HepG2 (cell line): Measurements from ENCODE around the gene RNGTT. TPM values are rescaled to one million over a fixed set of nuclear protein-coding genes. Genes with fewer than 3 reads are reported as not detected.

Experiments
- ATAC-seq: fragments of 200-7000 bp; cut with Tn5 transposase; 3 replicates; pipeline ENCODE4 v1.9.1; 2020; ENCODE audit warnings: mild to moderate bottlenecking, moderate library complexity
- BruUV-seq: library from RNA; stranded (reverse); fragments of 400-500 nt; replicated peaks from 2 replicates; lab custom pipeline; 2021; lab: Mats Ljungman, UMichigan
- CTCF ChIA-PET: fragments of 300-600 bp; formaldehyde crosslinking; extraction: SDS; loops from one replicate; lab custom pipeline; 2021; ENCODE audit warnings: low total read pairs, inconsistent platforms, low intra/inter-chr PET ratio; lab: Yijun Ruan, JAX
- POLR2A ChIA-PET: fragments of 350-600 bp; sonication (Branson Sonifier 250); formaldehyde crosslinking; loops from one replicate; lab custom pipeline; 2020; ENCODE audit warnings: antibody characterized with exemption, inconsistent platforms; lab: Yijun Ruan, JAX
- DNase-seq: peaks from one replicate; pipeline ENCODE4 v3.0.0-alpha.2; 2015; ENCODE audit warnings: low spot score
- FAIRE-seq: peaks from 3 replicates; lab custom pipeline; 2011; peaks lifted over from hg19 to GRCh38; lab: Jason Lieb, UNC
- H2AFZ ChIP-seq: one replicate; pipeline ENCODE4 v1.6.1; 2011; ENCODE audit warnings: low read length, inconsistent platforms
- H3K27ac ChIP-seq: fragments of 300-600 bp; 3 replicates; pipeline ENCODE4 v1.8.0; 2011; ENCODE audit warnings: mixed run types, mild to moderate bottlenecking, mixed read lengths, low read length, inconsistent platforms; ENCODE audit not compliant: insufficient read depth; ENCODE audit errors: extremely low read length
- H3K27me3 ChIP-seq, 2 experiments: fragments of 200-600 bp in 1 of 2; 2 replicates in 1 of 2; 3 replicates in 1 of 2; pipeline versions ENCODE4 v1.6.0 to v1.8.0; 2011; ENCODE audit warnings: low read length in 2 of 2, mild to moderate bottlenecking in 2 of 2, moderate library complexity in 2 of 2, inconsistent platforms in 1 of 2; ENCODE audit not compliant: insufficient read depth in 2 of 2, control insufficient read depth in 1 of 2
- H3K36me3 ChIP-seq, 2 experiments: fragments of 200-600 bp in 1 of 2; replicated peaks in 1 of 2; 2 replicates in 1 of 2; 3 replicates in 1 of 2; pipeline versions ENCODE4 v1.5.1 to v1.8.0; 2011; ENCODE audit warnings: low read length in 2 of 2, inconsistent platforms in 1 of 2; ENCODE audit not compliant: insufficient read depth in 2 of 2, control insufficient read depth in 1 of 2
- H3K4me1 ChIP-seq: 2 replicates; pipeline ENCODE4 v1.5.1; 2012; ENCODE audit warnings: low read length, inconsistent platforms; ENCODE audit not compliant: insufficient read depth
- H3K4me2 ChIP-seq: 2 replicates; pipeline ENCODE4 v1.6.0; 2011; ENCODE audit warnings: low read depth, low read length, inconsistent platforms
- H3K4me3 ChIP-seq, 3 experiments: fragments of 200-600 bp in 1 of 3; sonication (generic), shearing (Covaris generic) in 1 of 3; replicated peaks in 1 of 3; 2 replicates each; pipeline ENCODE4 v1.5.1; 2011 to 2016; ENCODE audit warnings: low read length in 3 of 3, inconsistent platforms in 2 of 3, low read depth in 2 of 3, mild to moderate bottlenecking in 2 of 3, control low read depth in 1 of 3, mixed read lengths in 1 of 3; ENCODE audit not compliant: insufficient read depth in 1 of 3
- H3K79me2 ChIP-seq: one replicate; pipeline ENCODE4 v1.6.1; 2011; ENCODE audit warnings: low read length, inconsistent platforms; ENCODE audit not compliant: insufficient read depth
- H3K9ac ChIP-seq: 2 replicates; pipeline ENCODE4 v1.6.0; 2011; ENCODE audit warnings: mild to moderate bottlenecking, low read depth, low read length, inconsistent platforms; ENCODE audit not compliant: insufficient read depth
- H3K9me3 ChIP-seq: 2 replicates; pipeline ENCODE4 v1.5.1; 2012; ENCODE audit warnings: mild to moderate bottlenecking, low read length
- H4K20me1 ChIP-seq: 2 replicates; pipeline ENCODE4 v1.6.0; 2011; ENCODE audit warnings: inconsistent platforms, mild to moderate bottlenecking, low read length, moderate library complexity; ENCODE audit not compliant: insufficient read depth
- FOSL1 ChIP-seq: sonication (generic); formaldehyde crosslinking; IDR thresholded peaks from 2 replicates; pipeline ENCODE4 v1.9.0; 2021; ENCODE audit warnings: missing genetic modification reagents, borderline replicate concordance
- FOXJ3 ChIP-seq: sonication (generic); formaldehyde crosslinking; IDR thresholded peaks from 2 replicates; pipeline ENCODE4 v1.4.0; 2020; ENCODE audit warnings: missing genetic modification reagents, mild to moderate bottlenecking, borderline replicate concordance
- HNRNPK ChIP-seq: fragments of 200-400 bp; formaldehyde crosslinking; IDR thresholded peaks from 2 replicates; pipeline ENCODE4 v1.6.1; 2018; ENCODE audit warnings: low read length, low read depth, moderate library complexity, mild to moderate bottlenecking; ENCODE audit not compliant: poor library complexity, severe bottlenecking
- NFE2L1 ChIP-seq: sonication (generic); formaldehyde crosslinking; IDR thresholded peaks from 2 replicates; pipeline ENCODE4 v1.4.0; 2020; ENCODE audit warnings: missing genetic modification reagents, mild to moderate bottlenecking, borderline replicate concordance
- PHF20 ChIP-seq: sonication (generic); formaldehyde crosslinking; IDR thresholded peaks from 2 replicates; pipeline ENCODE4 v1.5.0; 2020; ENCODE audit warnings: mild to moderate bottlenecking, missing genetic modification reagents
- RARA ChIP-seq: IDR thresholded peaks from 2 replicates; pipeline ENCODE4 v1.6.1; 2016; ENCODE audit warnings: missing genetic modification reagents, missing compliant biosample characterization
- ZBTB20 ChIP-seq: sonication (generic); formaldehyde crosslinking; IDR thresholded peaks from 2 replicates; pipeline ENCODE4 v1.8.1; 2023; ENCODE audit warnings: missing genetic modification reagents, low read depth, mild to moderate bottlenecking, borderline replicate concordance
- ZNF3 ChIP-seq: IDR thresholded peaks from 2 replicates; pipeline ENCODE4 v1.7.0; 2017; ENCODE audit warnings: inconsistent platforms
- ZNF598 ChIP-seq: sonication (generic); formaldehyde crosslinking; IDR thresholded peaks from 2 replicates; pipeline ENCODE4 v1.5.1; 2020; ENCODE audit warnings: mild to moderate bottlenecking, missing genetic modification reagents, borderline replicate concordance
- ZNF7 ChIP-seq: IDR thresholded peaks from 2 replicates; pipeline ENCODE4 v1.6.1; 2016; ENCODE audit warnings: missing biosample characterization, missing genetic modification reagents
- ZNF772 ChIP-seq: sonication (generic); formaldehyde crosslinking; IDR thresholded peaks from 2 replicates; pipeline ENCODE4 v1.5.0; 2020; ENCODE audit warnings: mild to moderate bottlenecking, missing genetic modification reagents
- ZNF777 ChIP-seq: sonication (generic); formaldehyde crosslinking; IDR thresholded peaks from 2 replicates; pipeline ENCODE4 v1.4.0; 2020; ENCODE audit warnings: missing genetic modification reagents
- ZNF839 ChIP-seq: sonication (generic); formaldehyde crosslinking; IDR thresholded peaks from 2 replicates; pipeline ENCODE4 v1.4.0; 2020; ENCODE audit warnings: missing genetic modification reagents, mild to moderate bottlenecking, borderline replicate concordance
- WGBS: methylation state at CpG from one replicate; pipeline ENCODE4 v1.1.6; 2017; ENCODE audit warnings: low lambda C conversion rate; 5-methylcytosine and 5-hydroxymethylcytosine counted together
- in situ Hi-C: cut with HindIII; loops from 2 replicates; pipeline ENCODE4 v1.10.0; 2017; ENCODE audit warnings: low pct_unique_long_range_greater_than_20kb; ENCODE audit not compliant: extremely low pct_ligation_motif_present
- intact Hi-C: fragments of 100-400 bp; cut with micrococcal nuclease; formaldehyde crosslinking; loops from one replicate; pipeline ENCODE4 v1.10.0; 2022; ENCODE audit not compliant: unreplicated experiment
- polyA plus RNA-seq, 8 experiments: library from polyadenylated mRNA; depleted of rRNA in 3 of 8; stranded (reverse) in 7 of 8; unstranded in 1 of 8; fragments of >200 nt; fragmentation: Illumina TruSeq in 4 of 8; extraction: Trizol in 4 of 8; gene quantifications; 2 replicates each; pipeline versions ENCODE4 v1.2.1 to v1.2.3, GENCODE V29; 2011 to 2016; ENCODE audit warnings: low read depth in 4 of 8, missing spikeins in 1 of 8, mixed read lengths in 1 of 8; ENCODE audit not compliant: insufficient read depth in 1 of 8
- total RNA-seq, 5 experiments: library from RNA; depleted of rRNA; stranded (reverse); fragments of >200 nt; fragmentation: Illumina TruSeq; extraction: Trizol; gene quantifications; 2 replicates each; pipeline ENCODE4 v1.2.3, GENCODE V29; 2016; ENCODE audit warnings: low read depth in 1 of 5
- TF ChIP-seq, protein P1 (sequence below): sonication (generic); formaldehyde crosslinking; IDR thresholded peaks from 2 replicates; pipeline ENCODE4 v1.4.0; 2020; ENCODE audit warnings: missing genetic modification reagents, borderline replicate concordance

Gene RNGTT
- total and polyA plus RNA-seq, 2 of the 13 experiments (the other 11 are each of a cell fraction or from before 2014, with no cell fraction given), result 6.0 to 22.6 TPM

DNA sequence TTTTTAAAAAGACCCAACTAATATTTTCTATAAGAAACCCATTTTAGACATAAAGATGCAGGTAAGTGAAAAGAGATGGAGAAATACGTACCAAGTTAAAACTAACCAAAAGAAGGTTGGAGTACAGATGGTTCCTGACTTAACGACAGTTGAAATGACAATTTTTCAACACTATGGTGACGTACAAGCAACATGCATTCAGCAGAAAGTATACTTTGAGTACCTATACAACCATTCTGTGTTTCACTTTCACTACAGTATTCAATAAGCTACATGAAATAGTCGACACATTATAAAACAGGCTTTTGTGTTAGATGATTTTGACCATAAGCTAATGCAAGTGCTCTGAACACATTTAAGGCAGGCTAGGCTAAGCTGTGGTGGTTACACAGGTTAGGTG is 228.9 kb downstream of the RNGTT start:
- Histone ChIP-seq H3K9ac (no peak overlapping the region), H3K4me3 (no peak overlapping the region), H3K9me3 (no peaks in the 10 kb centered on the region), H3K4me2 (no peak overlapping the region), H3K4me1 (no peaks in the 10 kb centered on the region), H3K27me3 (no peaks in the 10 kb centered on the region), H3K27ac (no peak overlapping the region), H4K20me1 (no peaks in the 10 kb centered on the region), H3K79me2 (no peaks in the 10 kb centered on the region), H3K36me3 (peaks cover 2 to 10% of the 10 kb centered on the region in 2 experiments; a peak in 2 of 5 replicates), H2AFZ (no peak overlapping the region)
- intact Hi-C loops, result no loop called here
- ChIA-PET POLR2A (no interaction called here), CTCF (no interaction called here)
- in situ Hi-C loops, result no loop called here
- no peak for FAIRE-seq
- no peak for ATAC-seq
- TF ChIP-seq FOSL1 (no peak), ZNF839 (no peak), ZNF772 (CRISPR knock-in tag) (no peak), ZNF598 (CRISPR knock-in tag) (no peak), PHF20 (no peak), NFE2L1 (CRISPR knock-in tag) (no peak), ZNF7 (CRISPR knock-in tag) (no peak), ZNF777 (CRISPR knock-in tag) (no peak), ZBTB20 (CRISPR knock-in tag) (no peak), FOXJ3 (CRISPR knock-in tag) (no peak), ZNF3 (CRISPR knock-in tag) (no peak), RARA (no peak), HNRNPK (no peak)
- TF ChIP-seq, protein P1, sequence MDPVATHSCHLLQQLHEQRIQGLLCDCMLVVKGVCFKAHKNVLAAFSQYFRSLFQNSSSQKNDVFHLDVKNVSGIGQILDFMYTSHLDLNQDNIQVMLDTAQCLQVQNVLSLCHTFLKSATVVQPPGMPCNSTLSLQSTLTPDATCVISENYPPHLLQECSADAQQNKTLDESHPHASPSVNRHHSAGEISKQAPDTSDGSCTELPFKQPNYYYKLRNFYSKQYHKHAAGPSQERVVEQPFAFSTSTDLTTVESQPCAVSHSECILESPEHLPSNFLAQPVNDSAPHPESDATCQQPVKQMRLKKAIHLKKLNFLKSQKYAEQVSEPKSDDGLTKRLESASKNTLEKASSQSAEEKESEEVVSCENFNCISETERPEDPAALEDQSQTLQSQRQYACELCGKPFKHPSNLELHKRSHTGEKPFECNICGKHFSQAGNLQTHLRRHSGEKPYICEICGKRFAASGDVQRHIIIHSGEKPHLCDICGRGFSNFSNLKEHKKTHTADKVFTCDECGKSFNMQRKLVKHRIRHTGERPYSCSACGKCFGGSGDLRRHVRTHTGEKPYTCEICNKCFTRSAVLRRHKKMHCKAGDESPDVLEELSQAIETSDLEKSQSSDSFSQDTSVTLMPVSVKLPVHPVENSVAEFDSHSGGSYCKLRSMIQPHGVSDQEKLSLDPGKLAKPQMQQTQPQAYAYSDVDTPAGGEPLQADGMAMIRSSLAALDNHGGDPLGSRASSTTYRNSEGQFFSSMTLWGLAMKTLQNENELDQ (CRISPR knock-in tag), result no peak
- WGBS, result 98% methylated on average over 4 of the region's 4 CpGs
- DNase-seq, result no peak
- no TSS peak for BruUV-seq
